ENCODE measurements around the gene LSS.
"Not testable (repeated sequence)": the region's sequence is repeated elsewhere in the genome, so short reads cannot be mapped to it uniquely, and the experiment has no call there.

The LSS gene

GRCh38 chr21:46202592-46203202, 25.9 kb downstream of the LSS start:
- DNase-seq: no peak

- not testable (repeated sequence) for DNase-seq
Observed at GRCh38 chr21:46200877-46201803, 27.4 kb downstream of the LSS start.

GRCh38 chr21:46199436-46200373, 28.9 kb downstream of the LSS start:
- no peak for DNase-seq

- no peak for DNase-seq
Observed at GRCh38 chr21:46196733-46197132, 31.8 kb downstream of the LSS start.

GRCh38 chr21:46195595-46196195, 32.9 kb downstream of the LSS start:
- DNase-seq: no peak

GRCh38 chr21:46194374-46195334, 33.9 kb downstream of the LSS start:
- DNase-seq: no peak

- DNase-seq: no peak
Observed at GRCh38 chr21:46193829-46194373, 34.7 kb downstream of the LSS start.

GRCh38 chr21:46191686-46192575, 36.6 kb downstream of the LSS start:
- no peak for DNase-seq

GRCh38 chr21:46191257-46191685, 37.3 kb downstream of the LSS start:
- DNase-seq: no peak

GRCh38 chr21:46190491-46191131, 38.0 kb downstream of the LSS start:
- no peak for DNase-seq

- DNase-seq: no peak
Observed at GRCh38 chr21:46189959-46190490, 38.5 kb downstream of the LSS start.

- no peak for DNase-seq
Observed at GRCh38 chr21:46189213-46189958, 39.2 kb downstream of the LSS start.

GRCh38 chr21:46188226-46189212, 40.1 kb downstream of the LSS start:
- DNase-seq: no peak

GRCh38 chr21:46187814-46188213, 40.8 kb downstream of the LSS start:
- no peak for DNase-seq

- DNase-seq: no peak
Observed at GRCh38 chr21:46187261-46187660, 41.3 kb downstream of the LSS start.

- DNase-seq: no peak
Observed at GRCh38 chr21:46185716-46186115, 42.9 kb downstream of the LSS start.

All from NCI-H1417 treated with DMSO at 0.1 percent for 48 hours (cell line).